ENCODE data around the gene COMMD9.
A peak's percentile ranks its signal among the peaks of the same experiment; 100 is the strongest.

DNA sequence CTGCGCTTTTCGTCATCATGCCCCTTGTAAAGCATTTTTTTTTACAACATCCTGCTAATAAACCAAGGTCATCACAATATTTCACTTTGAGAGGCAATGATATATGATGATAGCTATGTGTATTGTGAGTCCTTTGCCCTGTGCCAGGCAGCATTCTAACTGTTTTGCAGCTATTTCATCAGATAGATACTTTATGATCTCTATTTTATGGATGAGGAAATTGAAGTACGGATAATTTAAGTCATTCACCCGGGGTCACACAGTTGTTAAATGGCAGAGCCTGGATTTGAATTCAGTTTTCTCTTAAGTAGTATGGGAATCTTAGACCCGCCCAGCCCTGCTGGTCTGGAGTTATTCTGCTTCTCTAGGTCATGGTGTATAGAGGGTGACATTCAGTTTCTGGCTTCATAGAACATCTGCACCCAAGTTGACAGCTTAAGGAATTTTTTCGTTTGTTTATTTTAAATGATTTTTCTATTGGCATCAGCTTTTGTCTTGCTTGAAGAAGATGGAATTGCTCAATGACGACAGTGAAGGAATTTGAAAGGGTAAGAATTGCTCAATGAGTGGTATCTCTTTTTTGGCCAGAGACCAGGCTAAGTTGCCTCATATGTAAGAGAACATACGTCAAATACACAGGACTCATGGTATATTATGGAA is 7.8 kb upstream of the COMMD9 start:
- TF ChIP-seq POLR2AphosphoS5 (IDR thresholded peaks at IDR 0.05) (peak in 1 of 2 donors; percentile 58), POLR2A (IDR thresholded peaks at IDR 0.05) (no peak), EP300 (IDR thresholded peaks at IDR 0.05) (no peak)
- TF ChIP-seq, protein P1, sequence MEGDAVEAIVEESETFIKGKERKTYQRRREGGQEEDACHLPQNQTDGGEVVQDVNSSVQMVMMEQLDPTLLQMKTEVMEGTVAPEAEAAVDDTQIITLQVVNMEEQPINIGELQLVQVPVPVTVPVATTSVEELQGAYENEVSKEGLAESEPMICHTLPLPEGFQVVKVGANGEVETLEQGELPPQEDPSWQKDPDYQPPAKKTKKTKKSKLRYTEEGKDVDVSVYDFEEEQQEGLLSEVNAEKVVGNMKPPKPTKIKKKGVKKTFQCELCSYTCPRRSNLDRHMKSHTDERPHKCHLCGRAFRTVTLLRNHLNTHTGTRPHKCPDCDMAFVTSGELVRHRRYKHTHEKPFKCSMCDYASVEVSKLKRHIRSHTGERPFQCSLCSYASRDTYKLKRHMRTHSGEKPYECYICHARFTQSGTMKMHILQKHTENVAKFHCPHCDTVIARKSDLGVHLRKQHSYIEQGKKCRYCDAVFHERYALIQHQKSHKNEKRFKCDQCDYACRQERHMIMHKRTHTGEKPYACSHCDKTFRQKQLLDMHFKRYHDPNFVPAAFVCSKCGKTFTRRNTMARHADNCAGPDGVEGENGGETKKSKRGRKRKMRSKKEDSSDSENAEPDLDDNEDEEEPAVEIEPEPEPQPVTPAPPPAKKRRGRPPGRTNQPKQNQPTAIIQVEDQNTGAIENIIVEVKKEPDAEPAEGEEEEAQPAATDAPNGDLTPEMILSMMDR (IDR thresholded peaks at IDR 0.05): no peak

Measured in upper lobe of left lung (tissue), 4 donors.